HG03439 (cell line): Measurements from ENCODE around the gene AARS2.

ENCODE experiments used
- ATAC-seq: cut with Tn5 transposase; IDR thresholded peaks from one replicate; pipeline ENCODE4 v1.9.1; 2021; ENCODE audit warnings: mild to moderate bottlenecking, moderate library complexity; ENCODE audit not compliant: unreplicated experiment

The AARS2 gene

DNA sequence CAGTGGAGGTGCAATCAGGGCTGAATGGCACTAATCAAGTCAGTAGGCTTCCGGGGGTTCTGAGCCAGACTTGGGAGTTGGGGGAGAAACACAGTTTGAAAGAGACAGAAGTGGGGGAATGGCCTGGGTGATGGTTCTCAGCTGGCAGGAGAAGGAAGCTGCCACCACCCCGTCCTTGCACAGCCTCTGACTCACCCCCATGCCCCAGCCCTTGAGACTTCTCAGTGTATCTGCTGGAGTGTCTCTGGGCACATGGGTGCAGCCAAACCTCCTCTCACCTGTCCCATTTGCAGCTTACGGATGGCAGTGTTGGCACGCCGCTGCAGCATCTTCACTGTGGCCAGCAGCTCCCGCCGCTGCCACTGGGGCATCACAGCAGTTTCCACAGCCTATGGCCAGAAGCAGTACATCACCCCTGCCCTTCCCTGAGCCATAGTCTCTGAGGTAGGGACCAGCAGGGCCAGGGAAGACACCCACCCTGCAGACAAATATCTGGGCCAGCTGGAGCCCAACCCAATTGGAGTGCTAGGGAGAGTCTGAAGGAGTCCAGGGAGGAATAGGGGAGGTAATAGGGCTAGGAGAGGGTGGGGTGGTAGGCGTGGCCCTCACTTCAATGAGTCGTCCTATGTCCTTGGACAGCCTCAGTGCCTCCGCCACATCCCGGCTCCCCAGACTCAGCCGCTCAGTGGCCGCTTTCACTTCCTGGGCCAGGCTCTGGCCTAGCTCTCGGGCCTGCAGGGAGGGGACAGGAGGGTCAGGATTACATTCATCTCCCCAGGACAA, 11.2 kb downstream of the AARS2 start:
- no peak for ATAC-seq

DNA sequence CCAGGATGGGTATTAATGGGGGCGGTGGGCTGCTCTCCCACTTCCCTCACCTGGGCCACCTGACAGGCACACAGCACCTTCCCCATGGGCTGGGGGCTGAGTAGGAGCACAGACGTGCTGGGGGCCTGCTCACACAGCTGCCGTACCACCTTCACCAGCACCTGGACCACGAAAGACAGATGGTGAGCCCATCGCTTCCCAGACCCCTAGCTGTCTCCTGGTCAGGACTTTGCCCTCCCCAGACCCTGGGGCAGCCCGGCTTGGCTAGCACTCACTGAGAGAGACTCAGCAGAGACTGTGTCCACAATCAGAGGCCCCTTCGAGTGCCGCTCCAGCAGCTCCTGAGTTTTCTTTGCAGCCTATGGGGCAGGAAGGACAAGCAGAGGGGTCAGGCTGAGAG, 12.0 kb downstream of the AARS2 start:
- ATAC-seq = no peak

DNA sequence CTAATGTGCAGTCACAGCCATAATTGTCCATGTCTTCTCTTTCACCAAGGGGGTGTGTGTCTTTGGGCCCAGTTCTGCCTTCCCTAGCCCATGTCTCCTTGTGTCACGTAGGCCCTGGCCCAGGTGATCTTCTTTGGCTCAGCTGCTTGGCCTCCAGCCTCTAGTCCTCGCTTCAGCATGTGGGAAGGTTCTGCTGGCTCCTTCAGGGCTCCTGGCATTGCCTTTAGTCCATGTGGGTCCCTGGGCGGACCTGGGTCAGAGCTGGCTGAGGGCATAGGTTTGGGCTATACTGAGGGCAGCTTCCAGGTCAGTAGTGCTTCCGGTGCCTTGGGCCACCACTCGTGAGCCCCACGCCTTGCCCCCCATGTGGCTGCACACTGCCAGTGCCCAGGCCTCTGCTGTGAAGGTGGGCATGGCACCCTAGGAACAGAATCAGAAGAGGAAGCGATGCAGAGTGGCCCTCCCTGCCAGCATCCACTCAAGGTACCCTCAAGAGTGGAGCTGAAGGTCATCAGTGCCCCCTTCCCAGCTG, 12.8 kb downstream of the AARS2 start:
- ATAC-seq = no peak

DNA sequence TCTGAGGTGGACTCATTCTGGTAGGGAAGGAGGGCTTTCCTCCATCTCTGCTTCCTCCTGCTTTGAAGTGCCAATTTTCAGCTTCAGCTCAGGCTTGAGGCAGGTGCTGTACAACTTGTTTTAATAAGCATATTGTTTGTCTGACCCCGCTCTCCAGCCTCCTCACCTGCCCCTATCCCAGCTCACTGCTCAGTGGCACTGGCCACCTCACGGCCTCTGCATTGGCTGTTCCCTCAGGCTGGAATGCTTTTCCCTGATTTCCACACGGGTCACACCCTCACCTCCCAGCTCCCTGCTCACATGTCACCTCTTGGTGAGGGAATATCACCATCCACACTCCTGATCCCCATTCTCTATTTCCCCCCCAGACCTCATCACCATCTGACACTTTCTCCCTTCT, 14.3 kb downstream of the AARS2 start:
- no peak for ATAC-seq

DNA sequence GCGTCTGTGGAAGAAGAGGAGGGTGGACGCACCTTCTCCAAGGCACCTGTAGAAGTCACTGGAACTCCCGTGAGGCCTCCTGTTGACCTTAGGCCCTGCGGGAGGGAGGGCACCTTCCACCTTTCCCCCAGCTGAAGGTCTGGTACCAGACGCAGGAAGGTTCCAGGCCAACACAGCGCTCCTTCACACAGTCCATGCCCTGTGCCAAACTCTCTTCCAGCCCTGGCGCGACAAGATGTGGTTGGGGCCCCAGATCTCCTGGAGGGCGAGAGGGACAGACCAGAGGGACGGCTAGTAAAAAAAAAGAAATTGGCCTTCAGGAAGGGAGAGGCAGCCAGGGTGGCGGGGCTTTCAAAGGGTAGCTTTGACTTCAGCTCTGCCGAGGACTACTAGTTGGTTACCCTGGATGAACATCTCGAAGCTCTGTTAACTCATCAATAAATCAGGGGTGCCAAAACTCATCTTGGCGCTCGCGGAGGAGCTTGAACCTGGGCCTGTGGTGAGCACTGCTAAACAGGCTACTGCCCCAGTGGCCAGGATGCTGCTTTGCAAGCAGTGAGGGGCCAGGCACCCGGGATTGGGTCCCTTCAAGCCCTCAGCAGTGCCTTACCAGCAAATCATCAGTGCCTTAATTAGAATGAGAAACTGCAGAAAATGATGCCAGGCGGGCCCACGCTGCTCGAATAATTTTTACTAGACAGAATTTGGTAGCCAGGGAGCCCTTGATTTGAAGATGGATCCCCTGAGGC, 14.9 kb downstream of the AARS2 start:
- ATAC-seq = no peak

DNA sequence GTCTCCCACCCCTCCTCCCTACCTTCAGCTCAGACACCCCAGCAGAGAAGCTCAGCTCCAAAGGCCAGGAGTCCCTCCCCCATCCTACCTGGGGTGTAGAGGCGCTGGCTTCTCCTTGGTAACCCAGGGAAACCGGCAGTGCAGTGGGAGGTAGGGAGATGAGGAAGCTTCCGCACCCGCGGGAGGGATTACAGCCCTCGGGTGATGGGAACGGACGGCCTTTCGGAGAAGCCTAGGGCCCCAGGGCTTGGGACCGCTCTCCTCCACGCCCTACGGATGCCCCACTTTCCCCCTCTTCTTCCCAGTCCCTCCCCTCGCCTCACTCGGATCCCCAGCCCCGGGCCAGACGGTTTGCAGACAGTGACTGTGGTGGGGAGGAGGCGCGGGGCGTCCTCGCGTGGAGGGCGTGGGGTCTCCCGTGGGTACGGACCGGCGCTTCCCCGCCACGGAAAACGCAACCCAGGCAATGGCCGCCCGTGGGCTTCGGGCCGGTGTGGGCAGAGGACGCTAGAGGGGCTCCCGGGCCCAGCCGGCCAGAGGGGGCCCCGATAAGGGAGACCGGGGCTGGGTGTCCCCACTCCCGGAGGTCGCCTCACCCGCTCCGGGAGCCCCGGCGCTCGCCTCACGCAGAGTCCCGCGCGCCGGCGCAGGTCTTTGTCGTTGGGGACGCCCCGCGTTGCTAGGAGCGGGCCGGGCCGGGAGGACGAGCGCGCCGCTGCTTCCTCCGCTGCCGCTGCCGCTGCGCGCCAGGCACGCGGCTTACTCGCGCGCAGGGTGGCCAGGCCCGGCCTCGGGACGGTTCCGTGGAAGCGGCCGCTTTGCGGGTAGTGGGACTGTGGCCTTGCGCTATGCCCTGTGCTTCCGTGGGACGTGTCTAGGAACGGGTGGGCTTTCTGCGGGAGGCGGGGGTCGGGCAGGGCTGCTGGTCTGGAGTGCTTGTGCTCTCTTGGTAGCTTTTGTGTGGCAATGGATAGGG, 15.8 kb downstream of the AARS2 start:
- no peak for ATAC-seq

DNA sequence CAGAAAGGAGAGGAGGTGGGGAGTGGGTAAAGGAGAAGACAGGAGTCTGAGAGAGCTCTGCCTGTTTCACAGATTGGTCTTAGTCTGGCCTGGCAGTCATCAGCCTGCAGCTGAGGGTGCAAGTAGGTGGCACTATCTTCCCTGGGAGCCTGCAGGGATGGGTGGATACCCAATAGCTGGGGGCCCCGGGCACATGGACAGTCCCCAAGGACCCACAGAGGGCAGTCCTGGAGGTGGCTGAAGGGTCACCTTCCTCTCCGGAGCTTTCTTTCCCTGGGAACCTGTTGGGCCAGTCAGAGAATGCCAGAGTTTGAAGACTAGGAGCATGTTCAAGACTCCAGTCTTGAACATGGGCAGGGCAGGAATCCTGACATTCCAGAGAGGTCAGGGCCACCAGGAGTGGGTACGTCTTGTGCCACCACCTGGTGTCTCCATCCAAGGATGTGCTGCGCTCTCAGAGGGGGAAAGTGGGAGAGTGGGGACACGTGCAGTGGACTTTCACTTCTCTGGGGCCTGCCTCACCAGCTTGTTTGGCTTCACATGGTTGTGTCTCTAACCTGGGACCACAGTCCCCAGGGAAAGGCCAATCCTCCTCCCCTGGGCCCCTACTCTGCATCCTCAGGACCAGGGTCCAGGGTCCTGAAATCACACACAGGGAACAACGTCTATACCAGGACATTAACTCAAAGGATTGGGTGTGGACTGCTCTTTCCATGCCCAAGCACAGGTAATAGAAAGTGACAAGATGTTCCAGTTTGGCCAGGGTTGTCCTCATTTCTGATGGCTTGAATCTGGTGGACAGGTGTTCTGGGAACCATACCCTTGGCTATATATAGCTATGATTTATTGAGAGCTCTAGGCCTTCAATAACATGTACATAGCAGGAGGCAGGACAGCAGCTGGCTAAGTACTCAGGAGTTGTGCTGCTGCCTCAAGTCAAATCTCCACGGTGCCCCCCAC, 18.0 kb downstream of the AARS2 start:
- ATAC-seq = no peak

DNA sequence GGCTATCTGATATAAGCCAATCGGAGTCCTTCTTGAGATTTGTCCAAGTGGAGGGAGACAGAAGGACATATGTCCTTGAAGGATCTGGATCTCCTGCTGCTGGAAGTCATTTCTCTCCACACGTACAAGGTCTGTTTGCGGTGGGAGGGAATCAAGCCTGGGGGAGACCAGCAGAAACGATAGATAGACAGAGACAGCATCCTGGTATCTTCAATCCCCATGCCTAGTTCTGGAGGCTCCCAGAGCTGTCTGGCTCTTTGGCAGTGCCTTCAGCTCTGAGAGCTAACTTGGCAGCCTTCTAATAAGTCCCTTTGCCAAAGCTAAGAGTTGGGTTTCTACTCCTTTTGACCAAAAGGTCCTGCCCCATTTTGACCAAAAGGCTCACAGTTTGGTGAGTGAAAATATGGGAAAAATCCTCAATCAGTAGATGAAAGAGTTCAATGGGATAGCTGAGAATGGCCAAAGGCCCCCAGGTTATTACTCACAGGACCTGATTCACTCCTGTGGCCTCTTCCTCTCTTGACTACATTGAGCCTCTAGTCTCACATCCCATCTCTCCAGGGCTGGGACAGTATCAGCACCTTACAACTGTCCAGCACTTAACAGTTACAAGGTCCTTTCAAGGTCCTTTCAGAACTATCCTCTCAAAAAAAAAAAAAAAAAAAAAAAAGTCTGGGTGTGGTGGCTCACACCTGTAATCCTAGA, 20.3 kb downstream of the AARS2 start:
- no peak for ATAC-seq

DNA sequence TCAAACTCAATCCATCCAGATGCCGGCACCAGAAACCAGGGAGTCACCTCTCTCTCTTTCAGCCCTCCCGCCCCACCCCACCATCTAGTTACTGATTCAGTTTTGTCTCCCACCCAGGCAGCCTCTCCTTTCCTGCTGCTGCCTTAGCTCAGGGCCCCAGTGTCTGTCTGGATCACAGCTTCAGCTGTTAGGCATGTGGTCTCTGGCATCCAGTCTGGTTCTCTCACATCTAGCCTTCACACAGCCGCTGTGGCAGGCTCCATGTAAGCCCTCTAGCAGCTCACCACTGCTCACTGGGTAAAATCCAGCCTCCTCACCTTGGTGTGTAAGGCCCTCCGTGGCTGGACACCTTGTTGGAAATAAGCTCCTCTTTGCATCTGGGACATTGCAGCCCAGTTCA, 21.3 kb downstream of the AARS2 start:
- ATAC-seq = no peak

DNA sequence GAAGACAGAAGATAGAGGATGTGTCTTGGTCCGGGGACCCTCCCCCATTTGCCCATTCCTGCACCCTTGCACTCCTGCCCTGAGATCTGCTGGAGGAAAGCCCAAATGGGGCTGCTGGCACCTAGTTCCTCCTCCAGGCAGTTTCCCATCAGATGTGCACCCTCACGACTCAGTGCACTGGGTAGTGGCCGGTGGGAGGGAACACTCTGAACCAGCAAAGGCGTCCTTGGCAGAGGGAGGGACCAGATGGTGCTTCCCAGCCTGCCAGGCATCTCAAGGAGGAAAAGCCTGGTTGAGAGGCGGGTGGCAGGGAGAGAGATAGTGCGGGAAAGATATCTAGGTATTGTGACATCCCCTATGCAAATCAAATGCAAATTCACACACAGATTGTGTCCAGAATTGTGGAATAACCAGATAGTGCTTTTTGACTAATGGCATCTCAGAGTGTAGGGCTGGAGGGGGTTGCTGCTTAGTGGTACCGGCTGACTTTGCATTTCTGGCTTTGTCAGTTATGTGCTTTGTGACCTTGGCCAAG, 23.4 kb downstream of the AARS2 start:
- ATAC-seq = no peak

DNA sequence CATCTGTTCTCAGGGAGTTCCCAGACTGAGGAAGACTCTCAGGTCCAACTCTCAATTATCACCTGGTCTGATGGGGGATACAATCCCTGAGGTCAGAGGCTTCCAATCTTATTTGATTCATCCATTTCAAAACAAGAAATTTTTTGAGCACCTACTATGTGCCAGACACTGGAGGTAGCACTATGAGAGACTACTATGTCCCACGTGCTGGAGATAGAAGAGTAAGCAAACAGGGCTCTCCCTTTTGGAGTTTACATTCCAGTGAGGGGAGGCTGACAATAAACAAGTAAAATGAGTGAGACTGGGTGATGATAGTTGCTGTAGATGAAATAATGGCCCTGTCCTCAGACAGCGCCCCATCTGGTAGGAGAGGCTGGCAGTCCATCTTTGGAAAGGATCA, 26.4 kb downstream of the AARS2 start:
- no peak for ATAC-seq

DNA sequence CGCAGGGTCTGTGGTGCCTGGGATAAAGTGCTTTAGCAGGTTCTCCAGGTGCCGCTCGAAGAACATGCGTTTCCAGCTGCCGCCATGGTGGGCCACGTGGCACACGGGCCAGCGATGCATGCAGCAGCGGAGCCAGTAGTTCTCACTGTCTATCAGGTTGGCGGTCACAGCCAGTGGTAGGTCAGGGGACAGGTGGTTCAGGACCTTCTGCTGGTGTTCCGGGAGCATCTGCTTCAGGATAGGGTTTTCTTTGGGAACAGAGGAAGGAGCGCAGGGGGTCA, 26.9 kb downstream of the AARS2 start:
- no peak for ATAC-seq

DNA sequence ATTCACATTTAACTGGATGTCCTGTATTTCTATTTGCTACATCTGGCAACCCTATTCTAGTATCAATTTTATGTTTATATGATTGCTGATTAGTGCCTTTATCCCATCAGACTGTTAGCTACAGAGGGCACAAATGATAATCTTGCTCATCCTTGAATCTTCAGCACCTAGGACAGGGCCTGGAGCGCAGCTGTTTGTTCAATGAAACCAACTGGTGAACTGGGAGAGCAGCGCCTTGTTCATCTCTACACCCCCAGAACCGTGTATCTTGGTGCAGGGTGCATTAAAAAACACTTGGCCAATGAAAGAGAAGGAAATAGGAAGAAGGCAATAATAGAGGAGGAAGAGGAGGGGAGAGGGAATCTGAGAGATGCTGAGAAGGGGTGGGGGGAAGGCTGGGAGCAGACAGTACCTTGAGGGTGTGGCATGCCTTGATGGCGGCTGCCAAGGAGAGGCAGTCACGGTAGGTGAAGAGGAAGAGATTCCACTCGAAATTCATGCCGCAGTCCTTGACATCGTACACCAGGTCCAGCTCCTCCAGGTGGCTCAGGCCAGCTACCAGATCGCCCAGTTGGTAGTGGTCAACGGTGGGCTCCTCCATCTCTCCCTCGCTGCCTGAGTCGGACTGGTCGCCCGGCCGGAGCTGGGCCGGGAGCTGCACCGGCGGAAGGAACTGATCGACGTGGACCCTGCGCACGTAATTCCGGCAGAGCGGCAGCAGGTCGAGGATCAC, 27.4 kb downstream of the AARS2 start:
- ATAC-seq = no peak

DNA sequence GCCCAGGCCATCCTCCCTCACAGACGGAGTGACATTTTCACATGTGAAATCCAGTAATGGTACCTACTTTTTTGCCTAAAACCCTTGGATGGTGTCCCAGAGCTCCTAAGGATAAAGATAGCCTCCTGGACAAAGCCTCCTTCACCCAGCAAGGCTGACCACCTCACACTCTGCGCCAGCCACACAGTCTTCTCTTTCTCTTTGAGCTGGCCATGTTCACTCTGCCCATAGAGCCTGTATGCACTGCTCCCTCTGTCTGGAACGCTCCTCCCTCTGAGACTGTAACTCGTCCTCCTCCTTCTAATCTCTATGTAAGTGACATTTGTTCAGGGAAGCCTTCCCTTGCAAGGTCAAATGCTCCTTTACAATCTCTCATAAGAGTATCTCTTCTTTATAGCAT, 28.3 kb downstream of the AARS2 start:
- ATAC-seq = no peak

DNA sequence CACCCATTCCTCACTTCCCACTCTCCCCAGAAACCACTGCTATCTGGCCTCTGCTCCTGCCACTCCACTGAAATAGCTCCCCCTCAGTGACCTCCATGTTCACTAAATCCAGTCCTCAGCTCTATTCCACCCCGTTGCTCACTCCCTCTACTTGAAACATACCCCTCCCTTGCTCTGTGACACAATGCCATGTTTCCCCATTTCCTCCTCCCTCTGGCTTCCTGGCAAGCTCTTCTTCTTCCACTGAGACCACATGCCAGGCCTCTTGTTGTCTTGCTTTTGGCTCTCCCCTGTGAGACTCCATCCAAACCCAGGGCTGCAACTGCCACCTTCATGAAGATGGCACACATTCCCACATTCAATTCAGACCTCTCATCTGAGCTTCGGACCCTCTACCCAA, 29.0 kb downstream of the AARS2 start:
- no peak for ATAC-seq

DNA sequence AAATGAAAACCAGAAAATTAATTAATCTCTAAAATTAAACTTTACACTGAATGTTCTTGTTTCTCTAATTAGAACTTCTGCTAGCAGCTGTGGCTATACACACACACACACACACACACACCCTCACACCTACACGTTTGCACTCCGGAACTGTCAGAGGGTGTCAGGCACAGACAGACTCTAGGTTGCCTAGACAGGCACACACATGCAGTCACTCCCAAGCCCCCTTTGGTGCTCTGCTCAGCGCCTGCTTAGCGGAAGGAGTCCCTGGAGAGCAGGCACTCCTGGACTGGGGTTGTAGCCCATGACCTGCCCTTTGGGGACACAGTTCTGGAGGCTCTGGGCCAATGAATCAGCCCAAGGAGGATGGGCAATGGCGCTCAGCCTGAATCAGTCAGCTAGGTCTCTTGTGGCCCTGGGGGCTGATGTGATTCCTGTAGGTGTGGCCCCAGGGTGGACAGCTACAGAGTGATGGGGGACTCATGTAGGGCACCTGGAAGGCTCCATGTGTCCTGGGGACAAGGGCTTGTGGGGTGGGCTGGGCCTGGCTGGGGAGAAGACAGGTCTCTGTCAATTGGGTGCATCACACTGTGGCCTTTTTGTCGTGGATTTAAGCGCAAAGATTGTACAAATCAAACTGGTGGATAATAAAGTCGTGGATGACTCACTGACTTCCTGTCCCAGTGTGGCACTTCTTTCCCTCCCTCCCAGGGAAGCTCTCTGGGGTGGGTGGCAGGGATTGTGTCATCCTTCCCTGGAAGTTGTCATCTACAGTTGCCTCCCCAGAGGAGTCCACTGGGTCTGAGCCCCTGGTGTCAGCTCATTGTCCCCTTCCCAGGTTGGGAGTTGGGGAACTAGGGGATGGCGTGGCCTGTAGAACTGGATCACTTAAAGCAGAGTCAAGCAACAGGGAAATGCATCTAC, 34.1 kb downstream of the AARS2 start:
- ATAC-seq = no peak

DNA sequence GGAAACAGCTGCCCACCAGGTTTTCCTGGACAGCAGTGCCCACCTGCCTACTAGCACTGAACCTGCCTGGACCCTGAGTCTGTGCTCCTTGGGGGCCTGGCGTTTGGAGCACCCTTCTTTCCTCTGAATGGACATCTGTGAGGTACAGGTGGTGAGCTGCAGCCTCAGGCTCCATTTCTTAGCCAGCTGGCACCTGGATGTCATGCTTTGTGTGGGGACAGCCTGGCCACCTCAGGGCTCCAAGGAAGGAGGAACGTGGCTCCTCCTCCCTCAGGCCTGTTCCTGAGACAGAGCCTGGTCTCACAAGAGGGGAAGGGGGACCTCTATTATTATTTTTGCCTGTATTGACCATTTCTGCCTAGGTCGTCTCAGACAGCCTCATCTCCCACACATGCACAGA, 34.8 kb downstream of the AARS2 start:
- no peak for ATAC-seq

DNA sequence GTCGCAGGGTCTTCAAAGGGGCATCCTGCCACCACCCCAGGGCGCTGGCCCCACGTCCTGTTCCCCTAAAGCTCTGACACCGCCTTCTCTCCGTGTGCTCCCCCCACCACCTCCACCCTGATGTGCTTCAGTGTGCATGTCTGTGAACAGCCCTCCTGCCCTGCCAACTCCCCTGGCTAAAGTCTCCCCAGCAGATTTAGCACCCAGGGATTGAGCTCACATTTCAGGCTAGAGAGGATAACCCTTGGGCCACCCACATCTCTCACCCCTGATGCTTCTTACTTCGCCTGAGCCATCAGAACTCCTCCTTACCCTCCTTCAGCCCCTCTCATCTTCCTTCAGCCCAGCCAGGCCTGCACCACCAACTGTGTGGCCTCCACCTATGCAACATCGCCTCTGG, 35.4 kb downstream of the AARS2 start:
- no peak for ATAC-seq
